KBM-7 (cell line): Measurements from ENCODE around the gene RNF11.

Experiments
- DNase-seq: peaks from one replicate; pipeline ENCODE4 v3.0.0-alpha.2; 2015
- in situ Hi-C: fragments of 300-500 bp; cut with MboI; formaldehyde crosslinking; loops from 2 replicates; pipeline ENCODE4 v1.14.3; 2020; ENCODE audit warnings: low sequenced_read_pairs, low pct_unique_long_range_greater_than_20kb, mixed read lengths

RNF11 gene

DNA sequence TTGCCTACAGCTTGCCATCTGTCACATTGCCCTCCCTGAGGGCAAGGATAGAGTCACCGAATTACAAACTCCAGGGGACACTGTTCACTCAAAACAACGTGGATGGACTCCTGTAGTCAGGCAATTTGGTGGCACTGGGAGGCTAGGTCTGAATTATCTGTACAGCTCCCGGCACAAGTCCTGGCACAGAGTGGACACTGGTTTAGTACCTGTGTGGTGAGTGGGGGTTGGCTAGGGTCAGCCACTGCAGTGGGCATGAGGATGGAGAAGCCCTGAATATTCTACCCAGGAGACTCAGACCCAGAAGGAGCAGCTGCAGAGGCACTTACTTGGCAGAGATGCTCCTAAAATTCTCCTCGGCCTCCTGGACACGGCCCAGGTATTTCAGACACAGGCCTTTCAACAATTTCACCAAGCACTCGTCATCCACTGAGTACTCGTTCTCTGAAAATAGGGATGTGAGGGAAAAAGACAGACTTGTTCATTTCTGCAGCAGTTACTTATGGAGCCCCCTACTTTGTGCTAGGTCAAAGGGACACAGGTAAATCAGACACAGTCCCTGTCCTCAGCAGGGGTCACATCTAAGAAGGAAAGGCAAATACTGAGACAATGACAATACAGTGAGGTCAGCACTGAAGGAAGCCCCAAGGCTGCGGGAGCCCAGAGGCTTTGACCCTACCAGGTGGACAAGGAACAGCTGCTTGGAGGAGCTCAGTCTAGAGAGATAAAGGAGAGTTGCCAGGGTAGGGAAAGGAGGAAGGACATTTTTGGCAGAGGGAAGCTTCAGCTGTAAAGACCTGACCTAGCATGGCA, 53.8 kb downstream of the RNF11 start:
- no peak for DNase-seq
- in situ Hi-C loops = no loop called here

DNA sequence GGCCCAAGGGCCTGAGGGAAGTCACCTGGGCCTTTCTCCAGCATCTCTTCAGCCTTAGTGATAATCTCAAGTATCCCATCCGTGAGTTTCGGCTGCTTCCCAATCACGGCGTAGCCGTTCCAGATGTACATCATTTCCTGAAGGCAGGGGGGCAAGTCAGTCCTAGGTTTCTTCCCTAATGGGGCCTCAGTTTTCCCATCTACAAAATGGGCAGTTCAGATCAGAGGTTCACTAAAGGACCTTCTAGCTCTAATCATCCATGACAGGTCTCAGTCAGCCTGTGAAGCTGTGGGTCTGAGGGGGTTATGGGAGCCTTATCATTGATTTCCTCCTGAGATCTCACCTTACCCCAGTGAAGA, 54.4 kb downstream of the RNF11 start:
- in situ Hi-C loops = no loop called here
- DNase-seq = no peak

DNA sequence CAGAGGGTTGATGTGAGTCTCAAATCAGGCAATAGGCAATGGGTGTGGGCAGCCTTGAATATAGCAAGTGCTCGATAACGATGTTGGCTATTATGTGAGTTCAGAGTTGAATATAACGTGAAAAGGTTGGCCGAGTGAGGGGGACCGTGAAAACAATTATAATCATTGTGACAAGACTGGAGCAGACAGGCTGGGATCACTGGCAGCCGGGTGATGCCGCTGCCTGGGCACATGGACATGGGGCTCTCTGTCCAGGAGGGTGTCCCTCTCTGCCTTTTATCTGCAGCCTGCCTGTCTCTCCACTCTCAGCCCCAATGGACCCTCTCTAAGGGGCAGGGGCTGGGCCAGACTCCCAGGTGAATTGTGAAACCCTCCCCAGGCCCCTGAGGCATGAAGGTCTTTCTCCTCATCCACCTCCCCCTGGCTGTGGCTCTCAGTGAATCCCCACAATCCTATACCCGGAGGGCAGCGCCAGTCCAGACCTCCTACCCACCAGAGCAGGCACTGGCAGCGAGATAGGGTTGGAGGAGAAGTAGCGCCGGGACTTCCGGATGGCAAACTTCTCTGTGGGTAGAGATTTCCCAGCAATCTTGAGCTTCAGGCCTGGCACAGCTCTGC, 57.9 kb downstream of the RNF11 start:
- in situ Hi-C loops = no loop called here
- no peak for DNase-seq

DNA sequence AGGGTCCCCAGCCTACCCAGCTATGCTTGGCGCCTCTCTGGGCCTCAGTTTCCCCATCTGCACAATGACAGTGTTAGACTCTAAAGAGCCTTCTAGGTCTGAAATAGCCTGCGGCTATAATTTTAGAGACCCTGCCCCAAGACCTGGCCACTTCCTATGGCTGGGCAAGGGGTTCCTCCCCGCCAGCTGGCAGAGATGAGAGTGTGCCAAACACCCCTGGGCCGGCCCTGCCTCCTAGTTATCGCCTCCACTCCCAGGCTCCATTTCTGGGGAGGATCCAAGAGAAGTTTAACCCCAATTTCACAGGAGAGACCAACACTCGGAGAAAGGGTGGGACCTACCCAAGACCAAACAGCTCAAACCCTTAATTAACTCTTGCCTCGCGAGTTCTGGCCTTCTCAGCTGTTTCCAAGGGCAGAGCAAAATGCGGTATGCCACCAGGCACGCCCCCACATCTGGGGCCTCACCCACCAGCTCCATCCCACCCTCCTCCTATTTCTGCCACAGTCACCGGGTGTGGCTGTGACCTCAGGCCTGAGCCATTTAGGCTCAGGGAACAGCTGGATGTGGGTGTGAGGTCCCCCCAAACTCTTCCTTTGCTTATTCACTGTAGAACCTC, 58.6 kb downstream of the RNF11 start:
- in situ Hi-C loops = no loop called here
- peak; percentile 46 for DNase-seq

DNA sequence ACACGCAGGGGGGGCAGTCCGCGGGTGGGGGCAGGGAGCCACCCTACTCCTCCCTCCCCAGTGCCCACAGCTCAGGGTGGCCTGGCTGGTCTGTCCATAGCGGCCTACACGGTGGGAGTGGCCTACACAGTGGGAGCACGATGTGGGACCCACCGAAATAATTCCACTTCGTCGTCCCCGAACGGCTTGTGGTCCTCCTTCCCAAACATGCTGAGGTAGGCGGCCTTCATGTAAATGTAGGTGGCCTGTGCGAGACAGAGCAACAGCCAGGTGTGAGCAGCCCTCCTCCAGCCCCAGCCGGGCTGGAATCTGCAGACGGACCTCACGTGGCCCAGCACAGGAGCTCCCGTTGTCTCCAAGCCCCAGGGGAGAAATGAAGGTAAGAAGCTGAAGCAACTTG, 59.9 kb downstream of the RNF11 start:
- in situ Hi-C loops = no loop called here
- no peak for DNase-seq

DNA sequence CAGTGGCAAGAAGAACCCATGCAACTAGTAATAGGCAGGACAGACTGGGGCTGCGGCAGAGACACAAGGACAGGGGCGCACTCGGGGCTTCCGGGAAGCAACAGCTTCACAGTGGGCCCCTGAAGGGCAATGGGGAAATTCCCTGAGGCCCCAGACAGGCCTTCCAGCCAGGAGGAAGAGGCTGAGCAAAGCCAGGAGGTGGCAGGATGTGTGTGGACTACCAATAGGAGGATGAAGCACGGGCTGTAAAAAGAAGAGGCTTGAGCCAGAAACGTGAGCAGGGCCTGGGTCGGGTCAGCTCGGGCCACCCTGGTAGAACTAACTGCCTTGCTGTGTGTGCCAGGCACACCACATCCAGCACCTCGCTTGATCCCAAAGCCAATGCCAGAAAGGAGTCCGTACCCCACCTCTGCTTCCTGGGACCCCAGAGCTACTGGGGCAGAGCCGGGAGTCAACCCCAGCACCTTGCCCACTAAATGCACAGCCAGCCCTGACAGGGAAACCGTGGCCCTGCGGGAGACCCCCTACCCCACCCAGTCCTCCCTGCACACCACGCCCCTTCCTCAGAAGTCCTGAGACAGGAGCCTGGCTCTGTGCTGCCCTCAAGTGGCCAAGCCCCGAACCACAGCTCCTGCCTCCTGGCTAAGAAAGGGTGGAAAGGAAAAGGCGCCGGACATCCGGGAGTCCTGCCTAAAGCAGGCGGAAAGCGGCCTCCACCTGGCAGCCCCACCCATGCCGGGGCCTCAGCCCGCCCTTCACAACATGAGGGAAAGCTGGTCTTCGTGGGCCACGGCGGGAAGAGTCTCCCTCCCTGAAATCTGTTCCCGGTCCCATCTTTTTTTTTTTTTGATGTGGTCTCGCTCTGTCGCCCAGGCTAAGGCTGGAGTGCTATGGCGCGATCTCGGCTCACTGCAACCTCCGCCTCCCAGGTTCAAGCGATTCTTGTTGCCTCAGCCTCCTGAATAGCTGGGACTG, 60.6 kb downstream of the RNF11 start:
- DNase-seq = peak; percentile 94
- in situ Hi-C loops = no loop called here

DNA sequence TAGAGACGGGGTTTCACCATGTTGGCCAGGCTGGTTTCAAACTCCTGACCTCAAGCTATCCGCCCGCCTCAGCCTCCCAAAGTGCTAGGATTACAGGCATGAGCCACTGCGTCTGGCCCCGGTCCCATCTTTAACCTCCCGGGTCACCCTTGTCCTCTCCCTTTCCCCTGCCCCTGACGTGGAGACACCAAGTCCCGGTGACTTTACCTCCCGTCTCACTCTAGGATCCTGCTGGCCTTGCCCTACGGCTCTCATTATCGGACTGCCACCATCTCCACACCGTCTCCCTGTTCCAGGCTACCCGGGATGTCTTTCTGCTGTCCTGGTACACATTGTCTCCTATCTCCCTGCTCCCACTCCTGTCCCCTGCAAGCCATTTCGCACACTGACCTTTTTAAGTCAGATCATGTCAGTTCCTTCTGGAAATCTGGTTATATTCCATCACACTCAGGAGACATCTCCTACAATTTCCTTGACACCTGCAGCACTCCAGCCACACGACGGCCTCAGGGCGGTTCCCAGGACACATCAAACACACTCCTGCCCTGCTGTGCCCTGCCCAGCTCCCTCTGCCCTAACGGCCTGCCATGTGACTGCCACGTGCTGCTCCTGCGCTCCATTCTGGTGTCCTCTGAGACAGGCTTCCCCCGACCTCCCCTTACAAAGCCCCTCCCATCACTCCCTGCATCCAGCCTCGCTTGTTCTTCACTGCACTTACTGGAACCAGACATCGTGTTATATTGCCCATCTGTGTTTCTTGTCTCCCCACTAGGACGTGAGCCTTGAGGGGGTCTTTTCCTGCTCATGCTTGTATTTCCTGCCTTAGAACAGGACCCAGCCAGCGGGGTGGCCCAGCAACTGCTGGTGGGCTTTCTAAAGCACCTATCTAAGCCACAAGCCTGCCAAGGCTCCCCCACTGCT, 61.6 kb downstream of the RNF11 start:
- no peak for DNase-seq
- in situ Hi-C loops = no loop called here

DNA sequence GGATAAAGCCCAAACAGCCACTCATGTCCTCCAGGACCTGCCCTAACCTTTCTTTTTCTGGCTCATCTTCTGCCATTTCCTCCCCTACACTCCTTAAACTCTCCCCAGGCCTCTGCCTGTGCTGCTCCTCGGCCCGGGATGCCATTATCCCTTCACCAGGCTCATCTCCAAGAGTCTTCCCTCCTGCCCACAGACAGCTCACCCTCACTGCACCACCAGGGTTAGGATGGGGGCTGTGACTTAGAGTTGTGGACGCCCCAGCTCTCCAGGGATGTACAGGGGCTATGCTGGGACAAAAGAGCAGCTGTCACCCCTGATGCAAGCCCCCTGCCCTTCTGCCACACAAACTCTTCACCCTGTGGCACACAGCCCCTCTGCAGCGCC, 62.2 kb downstream of the RNF11 start:
- no peak for DNase-seq

DNA sequence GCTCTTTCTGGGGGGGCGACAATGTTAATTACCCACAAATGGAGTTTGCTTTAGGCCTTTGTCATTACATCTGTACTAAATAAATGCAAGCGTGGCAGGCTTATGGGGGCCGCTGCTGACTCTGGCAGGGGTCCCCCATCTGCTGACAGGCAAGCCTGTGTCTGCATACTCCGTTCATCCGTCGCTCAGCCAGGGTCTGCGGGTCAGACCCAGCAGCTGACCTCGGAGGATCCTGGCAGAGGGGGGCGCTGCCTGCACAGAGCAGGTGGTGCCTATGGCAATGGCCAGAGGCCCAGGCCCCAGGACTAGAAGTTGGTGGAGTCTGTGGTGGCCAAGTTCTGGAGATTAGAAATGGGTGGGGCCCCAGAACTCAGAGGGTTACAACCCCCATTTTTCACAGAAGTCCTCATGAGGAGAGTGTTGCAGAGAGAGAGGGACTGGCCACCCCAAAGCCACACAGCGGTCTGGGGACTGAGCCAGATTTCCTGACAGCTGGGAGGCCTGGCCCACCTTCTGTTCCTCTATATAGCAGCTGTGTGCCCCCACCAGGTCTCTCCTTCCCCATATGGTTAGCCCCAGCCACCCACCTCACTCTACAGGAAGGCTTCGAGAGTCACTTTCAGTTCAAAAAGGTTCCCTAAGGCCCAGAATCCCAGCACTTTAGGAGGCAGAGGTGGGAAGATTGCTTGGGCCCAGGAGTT, 63.3 kb downstream of the RNF11 start:
- DNase-seq = no peak
- in situ Hi-C loops = no loop called here

More for the DNA sequence above, 62.2 kb downstream of the RNF11 start:
- in situ Hi-C loops = no loop called here

DNA sequence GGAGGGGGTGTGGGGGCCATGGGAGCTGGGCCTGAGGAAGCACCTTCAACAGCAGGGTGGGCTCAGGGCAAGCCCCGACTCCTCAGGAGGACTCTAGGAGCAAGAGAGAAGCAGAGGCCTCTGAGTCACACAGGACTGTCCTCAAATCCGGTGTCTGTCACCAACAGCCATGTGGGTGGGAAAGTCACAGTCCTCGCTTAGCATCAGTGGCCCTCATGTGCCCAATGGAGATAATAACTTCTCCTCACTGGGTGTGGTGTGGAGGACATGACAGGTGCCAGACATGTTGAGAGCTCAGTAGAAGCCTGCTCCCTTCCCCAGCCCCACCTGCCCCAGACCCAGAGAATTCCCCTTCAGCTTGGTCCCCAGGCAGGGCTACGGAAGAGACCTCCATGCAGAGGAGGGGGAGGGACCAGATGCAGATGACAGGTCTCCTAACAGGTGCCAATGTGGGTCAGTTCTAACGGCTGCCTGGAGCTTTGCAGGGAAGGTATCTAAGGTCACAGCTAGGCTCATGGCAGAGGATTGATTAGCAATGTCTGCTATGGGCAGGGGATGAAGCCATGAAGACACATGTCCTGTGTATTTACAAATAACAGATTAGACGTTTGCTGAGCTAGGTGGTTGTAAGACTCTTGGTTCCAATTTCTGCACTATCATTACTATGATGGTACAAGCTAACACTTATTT, 64.1 kb downstream of the RNF11 start:
- in situ Hi-C loops = no loop called here
- no peak for DNase-seq

DNA sequence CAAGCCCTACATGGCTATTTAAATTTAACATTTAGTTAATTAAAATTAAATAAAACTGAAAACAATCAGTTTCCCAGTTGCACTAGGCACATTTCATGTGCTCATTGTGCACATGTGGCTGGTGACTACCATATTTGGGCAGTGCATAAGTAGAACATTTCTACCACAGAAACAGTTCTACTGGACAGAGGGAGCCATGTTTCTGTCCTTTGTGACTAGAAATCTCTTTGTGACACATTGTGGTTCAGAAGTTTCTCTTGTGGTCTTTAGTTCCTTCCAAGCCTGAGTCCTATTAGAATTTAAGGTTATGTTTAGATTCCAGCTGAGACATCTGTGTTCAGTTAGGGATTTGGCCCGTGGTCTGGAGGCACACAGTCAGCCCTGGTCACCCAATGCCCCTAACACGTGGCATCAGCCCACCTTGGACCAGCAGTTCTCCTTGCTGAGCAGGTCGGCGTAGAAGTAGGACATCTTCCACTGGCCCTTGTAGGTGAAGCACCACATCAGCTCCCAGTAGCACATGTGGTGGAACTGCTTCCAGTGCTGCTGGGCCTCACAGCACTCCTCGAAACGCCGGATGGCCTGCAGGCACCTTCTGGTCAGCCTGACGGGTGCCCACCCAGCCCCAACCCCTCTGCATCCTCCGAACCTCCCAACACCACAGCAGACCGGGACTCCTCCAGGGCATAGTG, 65.2 kb downstream of the RNF11 start:
- DNase-seq = no peak

DNA sequence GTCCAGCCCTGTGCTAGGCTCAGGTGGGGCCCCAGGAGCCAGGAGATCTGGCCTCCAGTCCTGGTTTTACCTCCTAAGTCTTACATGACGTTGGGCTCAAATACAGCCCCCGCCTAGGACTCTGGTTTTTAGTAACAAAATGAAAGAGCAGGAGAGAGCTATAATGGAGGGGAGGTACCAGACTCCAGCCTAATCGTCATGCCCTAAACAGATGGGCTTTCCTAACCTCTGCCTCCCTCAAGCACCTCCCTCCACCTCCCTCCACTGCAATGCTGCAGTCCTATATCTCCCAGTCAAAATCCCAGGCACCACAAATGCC, 65.7 kb downstream of the RNF11 start:
- in situ Hi-C loops = no loop called here
- DNase-seq = no peak

More for the DNA sequence above, 65.2 kb downstream of the RNF11 start:
- in situ Hi-C loops = no loop called here

DNA sequence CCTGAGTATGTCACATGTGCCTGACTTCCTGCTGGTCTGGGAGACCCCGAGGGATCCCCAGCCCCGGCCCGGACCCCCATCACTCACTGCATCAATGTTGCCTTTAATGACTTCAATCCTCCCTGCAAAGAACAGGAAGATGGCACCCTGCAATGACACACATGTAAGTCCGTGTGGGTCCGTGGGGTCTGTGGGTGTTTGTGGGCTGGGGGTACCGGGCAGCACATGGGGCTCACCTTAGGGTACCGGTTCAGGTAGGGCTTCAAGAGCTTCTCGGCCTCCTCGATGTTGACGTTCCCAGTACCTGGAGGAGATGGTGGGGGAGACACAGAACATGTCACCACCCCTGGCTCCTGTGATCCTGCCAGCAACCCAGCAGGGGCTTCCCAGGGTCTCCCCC, 66.2 kb downstream of the RNF11 start:
- in situ Hi-C loops = no loop called here
- DNase-seq = no peak

DNA sequence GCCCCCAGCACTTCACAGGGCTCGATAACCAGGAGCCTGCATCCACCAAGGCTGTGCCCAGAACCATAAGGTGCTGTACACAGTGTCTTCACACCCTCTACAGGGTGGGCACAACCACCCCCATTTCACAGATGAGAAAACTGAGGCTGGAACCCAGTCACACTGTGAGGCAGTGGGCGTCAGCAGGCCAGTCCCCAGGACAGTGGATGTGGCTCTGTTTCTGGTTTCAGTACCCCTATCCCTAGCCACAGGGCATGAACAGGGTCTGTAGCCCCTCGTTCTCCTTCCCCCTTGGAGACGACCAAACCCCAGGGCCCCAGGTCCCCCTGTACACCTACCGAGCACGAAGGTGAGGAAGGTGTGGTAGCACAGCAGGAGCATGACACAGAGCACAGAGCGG, 66.7 kb downstream of the RNF11 start:
- in situ Hi-C loops = no loop called here
- no peak for DNase-seq

DNA sequence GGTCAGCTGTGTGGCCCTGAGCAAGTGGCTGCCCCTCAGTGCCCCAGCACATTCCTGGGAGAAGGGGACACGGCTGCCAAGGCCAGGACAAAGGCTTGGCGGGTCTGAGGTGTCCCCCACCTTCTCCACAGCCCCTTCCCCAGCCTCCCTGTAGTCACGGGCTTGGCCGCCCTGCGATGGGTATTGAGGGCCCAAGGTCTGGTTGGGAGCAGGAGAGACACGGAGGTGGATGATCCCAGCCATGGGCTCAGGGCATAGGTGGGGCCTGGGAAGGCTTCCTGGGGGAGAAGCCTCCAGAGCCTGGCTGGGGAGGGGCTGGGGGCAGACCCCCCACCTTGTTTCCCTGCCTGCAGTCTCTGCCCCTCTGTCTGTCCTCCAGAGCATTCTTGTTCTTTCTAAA, 67.2 kb downstream of the RNF11 start:
- in situ Hi-C loops = no loop called here

DNA sequence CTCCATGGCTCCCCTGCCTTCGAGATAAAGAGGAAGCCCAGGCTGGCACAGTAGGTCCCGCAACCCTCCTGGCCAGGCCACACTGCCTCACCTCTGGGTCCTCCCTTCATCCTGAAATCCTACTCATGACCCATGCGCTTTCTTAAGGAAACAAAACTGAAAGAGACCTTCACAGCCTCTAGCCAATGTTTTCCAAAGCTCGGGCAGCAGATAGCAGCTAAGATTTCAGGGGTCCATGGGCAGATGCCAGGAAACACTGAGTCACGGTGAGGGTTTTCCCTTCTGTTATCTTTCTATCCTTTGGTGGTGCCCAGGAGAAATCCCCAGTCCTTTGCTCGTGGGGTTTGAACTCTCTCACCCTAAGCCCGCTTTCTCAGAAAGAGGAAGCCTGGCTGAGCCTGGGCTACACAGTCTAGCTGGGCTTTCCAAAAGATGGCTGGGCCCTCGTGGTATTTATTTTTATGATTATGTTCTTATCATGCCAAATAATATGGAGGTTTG, 67.7 kb downstream of the RNF11 start:
- peak; percentile 59 for DNase-seq
- in situ Hi-C loops = no loop called here

More for the DNA sequence above, 67.2 kb downstream of the RNF11 start:
- DNase-seq = no peak

DNA sequence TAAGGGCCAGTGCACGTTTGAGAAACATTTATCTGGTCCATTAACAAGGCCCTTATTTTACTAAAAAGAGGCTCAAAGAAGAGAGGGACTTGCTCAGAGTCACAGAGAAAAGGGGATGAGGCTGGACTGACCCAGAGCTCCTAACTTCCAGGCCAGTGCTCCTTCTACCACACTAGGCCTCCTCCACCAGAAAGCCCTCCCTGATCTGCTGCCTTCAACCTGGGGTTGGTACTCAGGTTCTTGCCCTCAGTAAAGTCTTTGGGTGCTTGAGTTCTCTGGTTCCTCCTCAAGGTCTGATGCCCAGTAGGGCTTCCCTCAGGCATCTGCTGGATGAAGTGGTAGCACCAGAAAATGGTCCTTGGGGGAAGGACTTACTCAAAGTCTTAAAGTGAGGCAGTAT, 68.3 kb downstream of the RNF11 start:
- no peak for DNase-seq
- in situ Hi-C loops = no loop called here
